Suprapubic skin (tissue), 3 donors: ENCODE results near the gene NME7.

Experiments
- CTCF ChIP-seq, 2 donors: fragments of 200-600 bp in 1 of 2; fragments of 450-650 bp in 1 of 2; sonication (generic) in 1 of 2; IDR thresholded peaks; one replicate each; pipeline ENCODE4 v1.5.1; 2016 to 2019; ENCODE audit warnings: antibody characterized with exemption in 2 of 2, mild to moderate bottlenecking in 1 of 2, moderate library complexity in 1 of 2
- POLR2AphosphoS5 ChIP-seq, 3 donors: sonication (generic); formaldehyde crosslinking; IDR thresholded peaks; one replicate each; pipeline ENCODE4 v1.6.1; 2017; ENCODE audit warnings: antibody characterized with exemption in 3 of 3

DNA sequence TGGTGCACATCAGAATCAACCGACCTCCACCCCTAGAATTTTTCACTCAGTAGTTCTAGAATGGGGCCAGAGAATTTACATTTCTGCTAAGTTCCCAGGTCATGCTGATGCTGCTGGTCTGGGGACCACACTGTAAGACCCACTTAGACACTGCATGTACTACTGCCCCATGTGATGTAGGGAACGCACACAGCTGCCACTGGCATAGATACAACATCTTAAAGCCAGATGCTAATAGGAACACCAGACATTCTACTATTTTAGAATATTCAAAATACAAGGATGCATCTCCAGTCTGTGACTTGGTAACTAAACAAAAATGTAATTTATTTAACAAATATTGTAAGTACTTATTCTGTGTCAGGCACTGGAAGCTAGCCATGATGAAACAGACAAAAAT is 275.2 kb downstream of the NME7 start:
- TF ChIP-seq CTCF (IDR thresholded peaks at IDR 0.05) (no peak), POLR2AphosphoS5 (IDR thresholded peaks at IDR 0.05) (no peak)
